HG03558 (cell line): ENCODE results near the gene NOTCH2.
"Not testable (repeated sequence)": the region's sequence is repeated elsewhere in the genome, so short reads cannot be mapped to it uniquely, and the experiment has no call there.

Experiments
- ATAC-seq: cut with Tn5 transposase; IDR thresholded peaks from one replicate; pipeline ENCODE4 v1.9.1; 2021; ENCODE audit warnings: moderate number of reproducible peaks; ENCODE audit not compliant: unreplicated experiment; ENCODE audit errors: extremely low read depth

Gene NOTCH2

DNA sequence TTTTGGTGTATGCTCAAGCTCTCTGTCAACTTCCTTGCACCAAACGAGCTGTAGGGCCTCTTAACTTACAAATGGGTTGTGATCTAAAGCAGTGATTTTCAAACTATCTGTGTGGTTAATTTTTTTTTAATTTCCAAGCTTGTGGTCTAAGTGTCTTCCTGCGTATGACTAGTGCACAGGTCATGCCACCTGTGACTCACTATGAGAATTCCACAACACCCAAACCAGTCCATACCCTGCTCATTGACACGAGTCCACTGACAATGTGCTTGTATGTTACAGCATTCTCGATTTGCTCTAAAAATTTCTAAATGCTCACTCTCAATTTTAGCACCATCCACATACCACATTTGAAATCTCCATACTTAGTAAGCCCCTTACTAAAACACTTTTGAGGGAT is 18.5 kb upstream of the NOTCH2 start:
- not testable (repeated sequence) for ATAC-seq

DNA sequence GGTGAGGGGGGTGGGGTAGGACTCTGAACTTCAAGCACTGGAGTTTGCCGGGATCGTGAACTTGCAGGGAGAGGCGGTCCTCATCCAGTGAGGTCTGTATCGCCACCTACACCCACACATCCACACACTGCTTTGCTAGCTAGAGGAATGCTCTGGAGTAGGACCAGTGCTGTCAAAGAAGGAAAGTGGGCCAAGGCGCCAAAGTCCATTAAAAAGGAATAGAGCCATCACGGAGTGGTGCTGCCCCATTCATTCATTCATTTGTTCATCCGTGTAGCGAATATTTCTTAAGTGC is 405 bp upstream of the NOTCH2 start:
- ATAC-seq = not testable (repeated sequence)

DNA sequence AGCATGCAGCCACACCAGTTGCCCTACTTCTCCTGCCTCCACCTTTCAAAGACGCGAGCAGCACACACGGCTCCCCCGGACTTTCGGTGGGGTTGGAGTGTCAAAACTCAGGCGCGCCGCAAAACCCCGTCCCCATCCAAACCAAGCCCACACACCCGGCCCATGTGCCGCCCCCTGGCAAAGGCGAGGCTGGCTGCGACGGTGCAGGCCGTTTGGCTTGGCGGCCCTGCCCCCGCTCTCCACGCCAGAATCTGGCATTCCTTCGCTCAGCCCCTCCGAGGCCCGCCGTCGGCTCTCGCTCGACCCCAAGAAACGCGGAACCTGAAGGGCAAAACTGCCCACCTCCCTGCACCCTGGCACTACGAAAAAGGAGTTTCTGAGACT is 787 bp downstream of the NOTCH2 start:
- not testable (repeated sequence) for ATAC-seq

DNA sequence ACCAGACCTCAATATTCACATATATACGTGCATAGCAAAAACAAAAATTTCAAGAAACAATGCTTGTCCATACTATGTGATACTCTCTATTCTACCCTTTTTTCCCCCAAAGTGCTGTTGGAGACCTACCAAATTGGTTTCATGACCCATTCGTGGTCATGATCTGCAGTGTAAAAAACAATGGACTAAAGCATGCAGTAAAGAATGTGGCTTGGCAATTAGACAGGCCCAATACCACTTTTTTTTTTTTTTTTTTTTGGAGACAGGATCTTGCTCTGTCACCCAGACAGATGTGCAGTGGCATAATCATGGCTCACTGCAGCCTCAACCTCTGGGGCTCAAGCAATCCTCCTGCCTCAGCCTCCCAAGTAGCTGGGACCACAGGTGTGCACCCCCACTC is 21.3 kb downstream of the NOTCH2 start:
- not testable (repeated sequence) for ATAC-seq

DNA sequence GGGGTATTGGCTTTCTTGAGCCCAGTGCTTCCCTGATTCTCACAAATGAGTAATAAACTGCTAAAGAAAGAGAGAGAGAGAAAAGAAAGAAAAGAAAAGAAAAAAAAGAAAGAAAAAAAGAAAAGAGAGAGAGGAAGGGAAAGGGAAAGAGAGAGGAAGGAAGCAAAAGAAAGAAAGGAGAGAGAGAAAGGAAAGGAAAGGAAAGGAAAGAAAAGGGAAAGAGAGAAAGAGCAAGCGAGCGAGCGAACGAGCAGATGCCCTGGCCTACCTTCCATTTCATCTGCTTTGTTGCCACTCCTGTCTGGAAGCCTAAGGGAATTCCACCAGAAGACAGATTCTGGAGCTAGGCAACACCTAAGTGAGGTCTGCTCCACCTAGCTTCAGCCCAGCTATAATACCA is 27.7 kb downstream of the NOTCH2 start:
- not testable (repeated sequence) for ATAC-seq

DNA sequence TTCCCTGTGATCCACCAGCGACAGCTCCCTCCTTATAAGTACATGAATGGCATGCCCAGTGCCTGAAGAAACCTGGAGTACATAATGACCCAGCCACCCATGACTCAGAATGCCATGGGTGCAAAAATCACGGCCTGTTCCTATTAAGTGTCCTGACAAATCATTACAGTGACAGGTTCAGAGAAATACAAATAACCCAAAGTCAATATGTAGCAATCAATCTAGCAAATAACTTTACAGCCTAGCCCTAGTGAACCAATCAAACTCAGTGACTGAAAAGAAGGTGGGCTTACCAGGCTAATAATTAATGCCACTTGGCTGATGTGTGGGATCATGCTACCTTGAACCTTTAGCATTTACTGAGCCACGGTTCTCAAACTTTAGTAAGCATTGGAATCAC is 37.2 kb downstream of the NOTCH2 start:
- not testable (repeated sequence) for ATAC-seq

DNA sequence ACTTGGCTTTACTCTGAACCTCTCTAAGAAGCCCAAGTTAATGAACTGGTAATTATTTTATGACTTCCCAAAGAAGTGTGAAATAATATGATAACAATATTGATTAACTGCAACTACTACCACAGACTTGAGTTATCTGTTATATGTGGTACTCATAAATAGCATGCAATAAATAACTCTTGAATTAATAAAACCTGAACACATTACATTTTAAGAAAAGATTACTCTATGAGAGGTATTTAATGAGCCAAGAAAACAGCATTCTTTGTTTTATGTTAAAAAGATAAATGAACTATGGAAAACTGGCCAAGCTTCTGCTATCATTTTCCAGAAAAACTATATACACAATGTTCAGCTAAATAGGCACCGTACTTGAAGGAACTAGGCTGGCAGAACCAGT is 45.7 kb downstream of the NOTCH2 start:
- not testable (repeated sequence) for ATAC-seq

DNA sequence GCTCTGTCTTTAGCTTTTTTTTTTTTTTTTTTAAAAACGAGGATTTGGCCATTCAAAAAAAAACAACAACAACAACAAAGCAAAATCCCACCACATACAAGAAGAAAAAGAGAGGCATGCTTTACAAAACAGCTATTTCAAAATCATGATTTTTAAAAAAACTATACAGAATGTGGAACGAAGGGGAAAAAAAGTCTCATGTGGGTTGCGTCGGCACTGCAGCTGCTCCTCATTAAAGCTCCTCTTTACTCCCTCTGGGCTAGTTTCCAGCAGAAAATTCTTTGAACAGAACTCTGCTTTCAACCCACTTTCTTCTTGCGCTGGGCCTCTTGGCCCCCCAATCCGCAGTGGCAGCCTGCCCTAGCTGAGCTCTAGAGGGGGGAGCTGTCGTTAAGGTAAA is 54.5 kb downstream of the NOTCH2 start:
- not testable (repeated sequence) for ATAC-seq

DNA sequence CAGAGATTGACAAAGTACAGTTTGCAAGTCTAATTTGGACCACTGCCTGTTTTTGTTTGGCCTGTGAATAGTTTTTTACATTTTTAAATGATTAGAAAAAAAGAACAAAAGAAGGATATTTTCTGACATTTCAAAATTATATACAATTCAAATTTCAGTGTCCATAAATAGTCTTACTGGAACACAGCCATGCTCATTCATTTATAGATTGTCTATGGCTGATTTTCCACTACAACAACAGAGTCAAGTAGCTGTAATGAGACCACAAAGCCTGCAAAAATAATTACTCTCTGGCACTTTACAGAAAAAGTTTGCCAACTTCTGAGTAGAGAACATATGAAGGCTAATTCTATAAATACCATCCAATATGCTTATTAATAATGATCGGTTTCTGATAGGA is 61.1 kb downstream of the NOTCH2 start:
- ATAC-seq = not testable (repeated sequence)

DNA sequence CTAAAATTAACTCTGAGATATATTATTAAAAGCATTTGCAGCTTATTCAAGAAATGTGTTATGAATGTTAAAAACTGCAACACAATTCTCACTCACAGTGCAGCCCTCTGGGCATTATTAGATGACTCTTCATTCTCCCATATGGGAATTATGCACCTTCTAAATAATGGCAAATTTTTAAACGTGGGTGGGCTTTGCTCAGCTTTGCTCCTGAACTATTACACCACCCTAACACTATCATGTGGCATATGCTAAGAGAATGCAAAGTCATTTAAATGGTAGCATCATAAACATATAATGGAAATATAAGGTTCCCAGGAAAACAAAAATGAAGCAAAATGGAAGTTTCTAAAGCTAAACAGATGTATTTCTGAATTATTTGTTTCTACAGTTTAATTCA is 61.6 kb downstream of the NOTCH2 start:
- not testable (repeated sequence) for ATAC-seq

DNA sequence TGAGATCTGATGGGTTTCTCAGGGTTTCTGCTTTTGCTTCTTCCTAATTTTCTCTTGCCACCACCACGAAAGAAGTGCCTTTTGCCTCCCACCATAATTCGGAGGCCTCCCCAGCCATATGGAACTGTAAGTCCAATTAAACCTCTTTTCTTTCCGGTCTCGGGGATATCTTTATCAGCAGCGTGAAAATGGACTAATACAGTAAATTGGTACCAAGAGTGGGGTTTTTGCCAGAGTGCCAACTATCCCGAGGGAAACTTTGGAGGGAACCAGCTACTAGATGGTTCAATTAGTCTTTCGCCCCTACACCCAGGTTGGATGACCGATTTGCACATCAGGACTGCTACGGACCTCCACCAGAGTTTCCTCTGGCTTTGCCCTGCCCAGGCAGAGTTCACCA is 68.4 kb downstream of the NOTCH2 start:
- not testable (repeated sequence) for ATAC-seq

DNA sequence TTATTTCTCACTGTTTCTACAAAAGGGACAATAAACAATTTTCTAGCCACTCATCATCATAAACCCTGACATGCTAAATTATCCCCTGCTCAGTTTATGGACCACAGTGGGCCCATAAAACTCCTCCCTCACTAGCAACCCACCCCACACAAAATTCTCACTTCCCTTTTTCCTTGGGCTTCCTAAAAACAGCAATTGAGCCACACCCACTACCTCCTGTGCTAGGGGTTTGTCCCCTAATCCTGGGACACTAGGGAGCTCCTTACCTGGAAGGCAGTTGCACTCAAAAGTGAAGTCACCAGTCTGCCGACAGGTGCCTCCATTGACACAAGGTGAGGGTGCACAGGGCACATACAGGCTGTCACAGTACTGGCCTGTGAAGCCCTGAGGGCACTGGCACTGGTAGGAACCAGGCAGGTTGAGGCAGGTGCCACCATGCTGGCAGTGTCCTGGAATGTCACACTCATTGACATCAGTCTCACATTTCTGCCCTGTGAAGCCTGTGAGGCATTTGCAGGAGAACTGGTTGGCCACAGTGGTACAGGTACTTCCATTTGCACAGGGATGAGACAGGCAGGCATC is 72.6 kb downstream of the NOTCH2 start:
- ATAC-seq = not testable (repeated sequence)

DNA sequence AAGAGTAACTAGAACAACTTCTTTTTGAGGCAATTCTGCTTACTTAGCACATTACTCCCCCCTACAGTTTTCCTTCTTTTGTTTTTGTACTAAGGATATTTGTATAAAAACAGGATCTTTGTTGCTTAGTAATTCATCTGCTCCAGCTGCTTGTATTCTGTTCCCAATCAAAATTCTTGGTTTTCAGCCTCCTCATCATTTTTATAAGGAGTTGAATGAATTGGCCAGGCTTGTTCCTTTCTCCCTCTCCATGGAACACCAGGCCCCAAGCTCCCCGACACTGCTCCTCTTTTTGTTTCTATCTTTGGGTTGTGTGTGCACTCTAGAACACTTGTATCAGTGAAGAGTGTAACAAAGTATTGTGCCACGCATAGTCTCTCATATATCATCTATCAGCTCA is 73.5 kb downstream of the NOTCH2 start:
- not testable (repeated sequence) for ATAC-seq

DNA sequence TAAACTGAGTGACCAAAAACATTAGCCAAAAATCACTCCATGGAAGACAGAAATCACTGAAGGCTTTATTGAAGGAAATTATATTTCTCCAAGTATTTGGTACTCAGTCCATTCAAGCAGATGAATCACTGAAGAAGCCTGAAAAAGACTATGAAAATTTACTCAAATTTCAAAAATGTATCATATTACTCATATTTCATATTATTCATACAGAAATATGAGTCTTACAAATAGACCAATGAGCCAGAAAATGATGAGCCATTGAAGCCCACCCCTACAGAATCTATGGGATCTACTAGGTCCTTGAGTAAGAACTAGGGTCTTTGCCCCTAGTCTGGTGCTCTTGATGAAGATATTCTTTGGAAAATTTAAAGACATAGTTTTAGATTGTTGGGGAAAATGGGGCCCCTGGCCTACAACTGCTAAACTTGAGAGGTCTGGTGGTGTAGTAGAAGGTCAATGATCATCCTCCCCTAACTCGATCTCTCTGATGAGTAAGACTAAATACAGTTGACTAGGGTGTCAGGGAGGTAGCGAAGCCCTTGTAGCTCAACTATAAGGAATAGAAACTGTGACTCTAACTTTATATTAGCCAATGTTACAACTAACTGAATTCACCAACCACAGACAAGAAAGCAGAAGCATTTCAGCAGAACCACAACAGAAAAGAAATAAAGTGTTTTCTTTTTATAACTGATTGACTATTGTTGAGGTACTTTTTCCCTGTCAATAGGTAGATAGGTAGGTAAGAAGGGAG is 81.0 kb downstream of the NOTCH2 start:
- ATAC-seq = no peak

DNA sequence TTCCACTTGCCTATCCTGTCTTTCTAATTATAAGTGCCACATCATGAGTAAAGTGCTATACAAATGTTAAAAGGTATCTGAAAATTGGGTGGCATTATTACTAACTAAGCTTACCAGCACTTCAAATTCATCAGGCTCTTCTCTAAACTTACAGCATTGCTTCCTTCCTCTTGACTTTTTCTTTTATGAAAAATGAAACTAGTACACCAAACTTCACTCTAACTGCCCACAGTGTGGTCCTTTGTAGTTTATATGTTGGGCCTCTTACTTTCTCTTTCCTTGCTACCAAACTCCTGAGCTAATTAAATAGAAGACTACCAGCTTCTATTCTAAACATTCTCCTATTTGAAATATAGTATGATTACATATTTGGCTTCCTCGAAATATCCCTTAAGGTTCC is 81.8 kb downstream of the NOTCH2 start:
- no peak for ATAC-seq

DNA sequence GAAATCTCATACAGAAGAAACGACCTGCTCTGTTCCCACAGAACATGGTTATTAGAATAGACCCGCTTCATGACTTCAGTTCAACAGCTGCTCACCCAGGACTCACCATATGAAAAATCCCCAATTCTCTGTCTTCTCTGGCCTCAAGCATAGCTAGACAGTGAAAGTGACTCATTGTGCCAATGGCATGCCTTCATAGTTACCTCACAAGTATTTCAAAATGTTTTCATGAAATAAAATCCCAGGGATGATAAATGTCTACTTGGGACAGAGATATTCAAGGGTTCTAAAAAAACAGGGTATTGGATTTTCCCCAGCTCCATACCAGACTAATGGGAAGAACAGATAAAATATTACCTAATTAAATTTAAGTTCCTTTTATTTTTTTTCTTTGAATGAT is 82.3 kb downstream of the NOTCH2 start:
- ATAC-seq = no peak

DNA sequence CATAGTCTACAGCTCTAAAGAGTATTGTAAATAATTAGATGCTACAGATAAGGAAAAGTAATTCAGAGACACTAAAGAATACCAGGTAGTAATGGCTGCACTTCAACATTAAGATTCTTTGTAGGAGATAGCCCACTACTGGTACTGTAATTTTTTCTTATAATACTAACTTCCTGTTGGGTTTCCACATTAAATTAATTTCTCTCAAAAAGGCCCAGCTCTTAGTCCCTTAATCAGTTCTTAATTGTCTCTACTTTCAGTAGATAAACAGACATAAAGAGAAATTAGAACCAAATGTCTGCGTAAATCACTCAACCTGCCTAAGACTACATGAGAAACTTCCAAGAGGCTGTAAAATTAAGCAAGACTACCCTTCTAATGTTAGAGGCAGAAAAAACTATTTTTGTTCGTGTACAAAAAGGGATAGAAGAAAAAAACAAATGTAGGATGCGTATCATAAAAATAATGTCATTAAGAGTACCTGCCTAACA is 83.4 kb downstream of the NOTCH2 start:
- ATAC-seq = no peak

DNA sequence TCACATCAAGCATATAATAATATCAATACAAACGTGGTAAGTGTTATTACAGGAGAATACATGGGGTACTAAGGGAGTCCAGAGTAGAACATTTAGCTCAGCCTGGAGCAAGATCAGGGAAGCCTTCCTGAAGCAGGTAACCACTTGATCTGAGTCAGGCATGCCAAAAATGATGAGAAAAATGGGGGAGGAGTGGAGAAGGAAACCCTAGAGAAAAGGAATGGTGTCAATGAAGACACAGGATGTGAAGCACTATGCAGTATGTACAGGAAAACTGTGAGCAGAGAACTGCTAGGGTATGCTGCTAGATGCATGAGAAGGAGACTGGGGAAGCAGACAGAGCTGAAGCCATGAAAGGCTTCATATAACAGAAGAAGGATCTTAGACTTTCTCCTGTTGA is 84.7 kb downstream of the NOTCH2 start:
- no peak for ATAC-seq

DNA sequence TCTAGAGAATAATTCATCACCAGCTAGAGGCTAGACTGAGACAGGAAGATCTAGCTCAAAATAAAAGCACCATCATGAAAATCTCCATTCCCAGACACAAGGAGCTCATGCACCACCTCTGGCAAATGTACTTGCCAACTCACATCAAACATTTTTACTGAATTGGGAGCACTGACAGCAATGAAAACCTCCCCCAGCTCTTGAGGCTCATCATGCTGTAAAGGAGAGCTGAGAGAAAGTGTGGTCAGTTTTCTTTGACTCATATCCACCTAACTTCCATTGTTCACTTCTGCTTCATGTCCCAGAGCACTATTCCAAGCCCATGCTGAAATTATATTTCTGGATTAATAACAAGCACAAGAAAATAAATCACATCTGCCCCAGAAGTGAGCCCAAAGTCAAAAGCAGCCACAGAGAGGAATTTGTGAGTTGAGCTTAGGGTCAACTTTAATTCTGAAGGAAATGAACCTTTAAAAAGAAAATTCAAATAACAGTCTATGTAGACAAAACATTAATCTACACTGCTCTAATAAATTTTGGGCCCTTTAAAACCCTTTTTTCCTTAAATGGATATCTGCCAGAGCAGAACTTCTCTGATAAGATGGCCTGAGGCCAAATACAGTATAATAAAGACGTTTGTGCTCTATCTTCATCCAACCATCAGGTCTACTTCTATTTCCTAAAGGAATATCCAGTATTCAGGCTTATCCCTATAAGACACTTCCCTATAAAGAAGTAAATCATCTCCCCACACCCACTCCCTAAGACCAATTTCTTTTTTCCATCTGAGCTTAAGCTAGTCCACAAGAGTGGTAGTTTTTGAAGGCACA is 87.3 kb downstream of the NOTCH2 start:
- ATAC-seq = no peak

DNA sequence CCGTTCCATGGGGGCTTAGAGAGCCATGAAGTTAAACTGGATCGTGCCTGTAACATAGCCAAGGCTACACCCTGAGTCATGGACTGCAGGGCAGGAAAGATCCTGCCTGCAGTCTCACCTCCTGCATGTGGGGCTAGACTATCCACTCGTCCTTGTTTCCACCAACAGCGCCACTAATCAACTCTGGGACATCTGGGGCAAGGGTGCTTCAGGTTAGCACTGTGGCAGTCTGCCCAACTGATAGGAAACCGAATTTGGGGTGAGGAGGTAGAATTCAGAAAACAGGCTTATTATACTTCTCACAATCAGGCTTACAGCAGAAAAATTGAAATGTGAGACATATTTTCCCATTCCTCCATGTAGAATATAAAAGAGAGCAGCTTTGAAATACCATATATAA is 88.0 kb downstream of the NOTCH2 start:
- no peak for ATAC-seq

DNA sequence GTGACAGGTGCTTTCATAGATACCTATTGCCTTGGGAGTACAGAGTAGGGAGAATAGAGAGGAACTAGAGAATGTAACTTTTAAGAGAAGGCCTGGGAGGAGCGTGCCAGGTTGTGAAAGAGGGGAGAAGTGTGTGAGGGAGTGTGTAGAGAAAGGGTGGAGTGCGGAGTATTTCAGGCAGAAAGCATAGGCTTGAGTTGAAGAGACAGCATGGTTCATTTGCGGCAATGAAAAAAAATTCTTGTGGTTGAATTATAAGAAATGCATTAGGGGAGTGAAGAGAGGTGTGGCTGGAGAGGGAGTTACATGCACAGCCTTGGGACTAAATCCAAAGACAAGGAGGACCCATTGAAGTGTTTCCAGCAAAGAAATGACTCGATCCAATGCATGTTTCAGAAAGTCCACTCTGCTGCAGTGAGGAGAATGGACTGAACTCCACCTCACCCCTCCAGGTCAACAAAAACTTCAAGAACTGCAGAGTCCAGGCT is 91.4 kb downstream of the NOTCH2 start:
- no peak for ATAC-seq
